Measurements from ENCODE around the gene CFAP299. TPM values are rescaled to one million over a fixed set of nuclear protein-coding genes. Genes with fewer than 3 reads are reported as not detected.

CFAP299 gene
- total and polyA plus RNA-seq, 9 of the 15 experiments (the other 6 are each of a cell fraction or from before 2014, with no cell fraction given) = 0.09 to 3.0 (median 0.76) TPM

GRCh38 chr4:80776168-80776567, 440.6 kb downstream of the CFAP299 start:
- Histone ChIP-seq H3K27me3 (ENCODE audit: control insufficient read depth in 2 of 2, insufficient read depth in 2 of 2, low read length in 2 of 2) (no peaks in the 10 kb centered on the region), H3K4me3 (no peak overlapping the region), H3K4me2 (ENCODE audit: insufficient read depth, low read length) (no peak overlapping the region), H2AFZ (ENCODE audit: low read depth, low read length) (no peak overlapping the region), H3K27ac (ENCODE audit: extremely low read depth, low read depth, low read length) (no peak overlapping the region), H4K20me1 (replicated peaks; ENCODE audit: control insufficient read depth, insufficient read depth, low read length) (no peaks in the 10 kb centered on the region), H3K9me1 (ENCODE audit: control insufficient read depth, insufficient read depth, low read length) (no peaks in the 10 kb centered on the region), H3K9me3 (replicated peaks; ENCODE audit: control insufficient read depth, insufficient read depth, low read depth, low read length) (no peaks in the 10 kb centered on the region), H3K79me2 (ENCODE audit: control insufficient read depth, insufficient read depth, low read length) (no peaks in the 10 kb centered on the region), H3K9ac (ENCODE audit: insufficient read depth in 1 of 2, low read depth in 2 of 2, low read length in 2 of 2) (no peak overlapping the region), H3K4me1 (replicated peaks in 1 of 2; ENCODE audit: control insufficient read depth in 2 of 2, insufficient read depth in 2 of 2, low read length in 2 of 2) (no peaks in the 10 kb centered on the region), H3K36me3 (ENCODE audit: control insufficient read depth, insufficient read depth, low read length) (no peaks in the 10 kb centered on the region)
- CTCF ChIA-PET (ENCODE audit: low intra/inter-chr PET ratio) = no interaction called here
- POLR2A ChIA-PET = no interaction called here
- ATAC-seq = no peak
- no peak for TF ChIP-seq CEBPZ (IDR thresholded peaks at IDR 0.05; ENCODE audit: borderline replicate concordance, low read depth, low read length)
- no peak for TF ChIP-seq DLX4 (CRISPR knock-in tag; IDR thresholded peaks at IDR 0.05)
- no peak for TF ChIP-seq SMAD3 (CRISPR knock-in tag; conservative IDR thresholded peaks at IDR 0.05)
- TF ChIP-seq MBD2 (IDR thresholded peaks at IDR 0.05; ENCODE audit: borderline replicate concordance, low read depth) = no peak
- no peak for TF ChIP-seq TRIM28 (IDR thresholded peaks at IDR 0.05)
- no peak for TF ChIP-seq MNT (conservative IDR thresholded peaks at IDR 0.05)
- no peak for TF ChIP-seq CREM (IDR thresholded peaks at IDR 0.05; ENCODE audit: low read depth)
- no peak for TF ChIP-seq ZNF12 (CRISPR knock-in tag; IDR thresholded peaks at IDR 0.05)
- TF ChIP-seq TARDBP (IDR thresholded peaks at IDR 0.05) = no peak
- no peak for TF ChIP-seq MAFG (tag; conservative IDR thresholded peaks at IDR 0.05)
- no peak for TF ChIP-seq ZEB2 (IDR thresholded peaks at IDR 0.05)
- TF ChIP-seq ZBTB8A (IDR thresholded peaks at IDR 0.05; ENCODE audit: partially characterized antibody) = no peak
- no peak for DNase-seq (ENCODE audit: extremely low read depth in 1 of 4, low spot score in 3 of 4)
- intact Hi-C loops (cut with micrococcal nuclease) = no loop called here
- BruUV-seq (replicated peaks) = no TSS peak
- in situ Hi-C loops (cut with MboI) = loop anchor here (25.0 kb wide), 1 partner anchor 414 kb away; no protein-coding TSS in a partner anchor
- 3% methylated on average over 5 of the region's 5 CpGs for WGBS (ENCODE audit: insufficient coverage, low coverage, missing lambda C conversion rate)
- no peak for FAIRE-seq

All from K562 (cell line).